Ishikawa (cell line): ENCODE measurements around the gene ACBD6.

Experiments
- CEBPB ChIP-seq: IDR thresholded peaks from 2 replicates; pipeline ENCODE4 v1.6.1; 2012
- CREB1 ChIP-seq: IDR thresholded peaks from 2 replicates; pipeline ENCODE4 v1.6.1; 2012; ENCODE audit warnings: low read depth
- EGR1 ChIP-seq: IDR thresholded peaks from 2 replicates; pipeline ENCODE4 v1.6.1; 2012
- EP300 ChIP-seq: IDR thresholded peaks from 2 replicates; pipeline ENCODE4 v1.6.1; 2012; ENCODE audit warnings: borderline replicate concordance
- FOXM1 ChIP-seq: IDR thresholded peaks from 2 replicates; pipeline ENCODE4 v1.6.1; 2012; ENCODE audit warnings: low read depth, borderline replicate concordance
- NFIC ChIP-seq: IDR thresholded peaks from 2 replicates; pipeline ENCODE4 v1.6.1; 2012
- RAD21 ChIP-seq: IDR thresholded peaks from 2 replicates; pipeline ENCODE4 v1.6.1; 2012; ENCODE audit warnings: low read depth
- TAF1 ChIP-seq: IDR thresholded peaks from 2 replicates; pipeline ENCODE4 v1.6.1; 2012; ENCODE audit warnings: low read depth, mild to moderate bottlenecking
- TCF12 ChIP-seq: IDR thresholded peaks from 2 replicates; pipeline ENCODE4 v1.6.1; 2012; ENCODE audit warnings: low read depth
- TEAD4 ChIP-seq: IDR thresholded peaks from 2 replicates; pipeline ENCODE4 v1.6.1; 2012
- YY1 ChIP-seq: IDR thresholded peaks from 2 replicates; pipeline ENCODE4 v1.6.1; 2012; ENCODE audit warnings: low read depth
- ZBTB7A ChIP-seq: IDR thresholded peaks from 2 replicates; pipeline ENCODE4 v1.6.1; 2012; ENCODE audit warnings: low read depth
- TF ChIP-seq, protein P1 (sequence below): IDR thresholded peaks from 2 replicates; pipeline ENCODE4 v1.6.1; 2012
- TF ChIP-seq, protein P2 (sequence below): IDR thresholded peaks from 2 replicates; pipeline ENCODE4 v1.6.1; 2012; ENCODE audit warnings: low read depth, mild to moderate bottlenecking
- TF ChIP-seq, protein P3 (sequence below): IDR thresholded peaks from 2 replicates; pipeline ENCODE4 v1.6.1; 2012

Gene ACBD6

DNA sequence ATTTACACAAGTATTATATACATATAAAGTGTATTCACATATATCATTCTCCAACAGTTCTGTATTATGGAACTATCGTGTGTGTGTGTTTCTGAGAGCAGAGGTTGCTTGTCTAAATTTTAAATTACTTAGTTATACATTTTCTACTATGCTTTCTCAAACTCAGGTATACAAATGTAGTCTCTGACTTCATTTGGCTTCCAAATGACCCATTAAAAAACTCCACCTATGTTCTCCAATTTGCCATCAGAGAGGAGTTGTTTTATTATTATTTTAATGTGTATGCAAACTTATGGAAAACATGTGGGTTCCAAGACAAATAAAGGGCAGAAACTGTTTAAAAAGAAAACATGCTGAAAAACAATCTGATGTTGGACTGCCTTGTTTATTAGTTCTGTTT lies 131.8 kb downstream of the ACBD6 start:
- TF ChIP-seq, protein P1, sequence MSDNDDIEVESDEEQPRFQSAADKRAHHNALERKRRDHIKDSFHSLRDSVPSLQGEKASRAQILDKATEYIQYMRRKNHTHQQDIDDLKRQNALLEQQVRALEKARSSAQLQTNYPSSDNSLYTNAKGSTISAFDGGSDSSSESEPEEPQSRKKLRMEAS = no peak
- TF ChIP-seq TCF12 (no peak), ZBTB7A (no peak), CEBPB (no peak), TEAD4 (no peak), YY1 (no peak), EP300 (no peak), EGR1 (no peak), RAD21 (no peak), CREB1 (no peak), TAF1 (no peak), NFIC (no peak), FOXM1 (no peak)
- TF ChIP-seq, protein P2, sequence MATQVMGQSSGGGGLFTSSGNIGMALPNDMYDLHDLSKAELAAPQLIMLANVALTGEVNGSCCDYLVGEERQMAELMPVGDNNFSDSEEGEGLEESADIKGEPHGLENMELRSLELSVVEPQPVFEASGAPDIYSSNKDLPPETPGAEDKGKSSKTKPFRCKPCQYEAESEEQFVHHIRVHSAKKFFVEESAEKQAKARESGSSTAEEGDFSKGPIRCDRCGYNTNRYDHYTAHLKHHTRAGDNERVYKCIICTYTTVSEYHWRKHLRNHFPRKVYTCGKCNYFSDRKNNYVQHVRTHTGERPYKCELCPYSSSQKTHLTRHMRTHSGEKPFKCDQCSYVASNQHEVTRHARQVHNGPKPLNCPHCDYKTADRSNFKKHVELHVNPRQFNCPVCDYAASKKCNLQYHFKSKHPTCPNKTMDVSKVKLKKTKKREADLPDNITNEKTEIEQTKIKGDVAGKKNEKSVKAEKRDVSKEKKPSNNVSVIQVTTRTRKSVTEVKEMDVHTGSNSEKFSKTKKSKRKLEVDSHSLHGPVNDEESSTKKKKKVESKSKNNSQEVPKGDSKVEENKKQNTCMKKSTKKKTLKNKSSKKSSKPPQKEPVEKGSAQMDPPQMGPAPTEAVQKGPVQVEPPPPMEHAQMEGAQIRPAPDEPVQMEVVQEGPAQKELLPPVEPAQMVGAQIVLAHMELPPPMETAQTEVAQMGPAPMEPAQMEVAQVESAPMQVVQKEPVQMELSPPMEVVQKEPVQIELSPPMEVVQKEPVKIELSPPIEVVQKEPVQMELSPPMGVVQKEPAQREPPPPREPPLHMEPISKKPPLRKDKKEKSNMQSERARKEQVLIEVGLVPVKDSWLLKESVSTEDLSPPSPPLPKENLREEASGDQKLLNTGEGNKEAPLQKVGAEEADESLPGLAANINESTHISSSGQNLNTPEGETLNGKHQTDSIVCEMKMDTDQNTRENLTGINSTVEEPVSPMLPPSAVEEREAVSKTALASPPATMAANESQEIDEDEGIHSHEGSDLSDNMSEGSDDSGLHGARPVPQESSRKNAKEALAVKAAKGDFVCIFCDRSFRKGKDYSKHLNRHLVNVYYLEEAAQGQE = no peak

DNA sequence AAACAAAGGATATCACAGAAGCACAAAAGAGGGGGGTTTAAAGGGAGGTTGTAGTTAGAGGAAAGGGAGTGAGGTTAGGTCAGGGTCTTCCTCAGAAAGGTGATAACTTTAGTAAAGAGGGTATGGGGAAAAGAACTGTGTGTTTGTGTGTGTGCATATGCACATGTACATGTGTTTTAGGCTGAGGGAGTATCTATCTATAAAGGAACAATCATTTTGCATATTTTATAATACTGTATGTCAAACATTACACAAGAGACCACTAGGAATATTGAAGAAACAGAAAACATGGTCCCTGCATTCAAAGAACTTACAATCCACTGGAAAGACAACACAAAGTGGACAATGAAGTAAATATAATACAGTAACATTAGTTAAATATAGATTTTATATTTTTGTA lies 132.2 kb downstream of the ACBD6 start:
- TF ChIP-seq FOXM1 = no peak
- no peak for TF ChIP-seq TCF12
- TF ChIP-seq, protein P2 = no peak
- no peak for TF ChIP-seq RAD21
- TF ChIP-seq TEAD4 = no peak
- TF ChIP-seq CREB1 = no peak
- TF ChIP-seq, protein P3, sequence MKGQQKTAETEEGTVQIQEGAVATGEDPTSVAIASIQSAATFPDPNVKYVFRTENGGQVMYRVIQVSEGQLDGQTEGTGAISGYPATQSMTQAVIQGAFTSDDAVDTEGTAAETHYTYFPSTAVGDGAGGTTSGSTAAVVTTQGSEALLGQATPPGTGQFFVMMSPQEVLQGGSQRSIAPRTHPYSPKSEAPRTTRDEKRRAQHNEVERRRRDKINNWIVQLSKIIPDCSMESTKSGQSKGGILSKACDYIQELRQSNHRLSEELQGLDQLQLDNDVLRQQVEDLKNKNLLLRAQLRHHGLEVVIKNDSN = no peak
- no peak for TF ChIP-seq NFIC
- no peak for TF ChIP-seq YY1
- no peak for TF ChIP-seq TAF1
- TF ChIP-seq EP300 = no peak
- no peak for TF ChIP-seq CEBPB
- TF ChIP-seq EGR1 = no peak
- TF ChIP-seq, protein P1 = no peak
- TF ChIP-seq ZBTB7A = no peak

DNA sequence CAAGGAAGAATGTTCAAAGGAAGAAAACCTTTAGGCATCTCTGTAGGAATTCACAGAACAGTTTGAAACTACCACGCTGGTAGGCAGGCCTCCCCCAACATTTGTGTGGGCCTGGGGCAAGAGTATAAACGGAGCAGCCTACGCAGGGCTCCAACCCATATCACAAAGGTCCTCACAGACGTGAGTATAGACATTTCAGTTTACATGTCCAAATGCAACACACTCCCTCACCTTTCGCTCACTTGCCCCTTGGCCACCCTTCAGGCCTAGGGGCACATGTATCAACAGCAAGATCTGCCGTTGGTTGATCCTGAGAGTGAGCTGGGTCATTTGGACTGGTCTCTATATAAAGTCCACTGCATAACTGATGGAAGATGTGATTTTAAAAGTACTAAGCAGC lies 133.3 kb downstream of the ACBD6 start:
- TF ChIP-seq TAF1 (no peak), CEBPB (no peak), TCF12 (no peak), NFIC (no peak), EP300 (no peak), ZBTB7A (no peak), EGR1 (no peak), RAD21 (no peak), CREB1 (no peak)
- TF ChIP-seq, protein P2 = no peak
- TF ChIP-seq, protein P1 = no peak

DNA sequence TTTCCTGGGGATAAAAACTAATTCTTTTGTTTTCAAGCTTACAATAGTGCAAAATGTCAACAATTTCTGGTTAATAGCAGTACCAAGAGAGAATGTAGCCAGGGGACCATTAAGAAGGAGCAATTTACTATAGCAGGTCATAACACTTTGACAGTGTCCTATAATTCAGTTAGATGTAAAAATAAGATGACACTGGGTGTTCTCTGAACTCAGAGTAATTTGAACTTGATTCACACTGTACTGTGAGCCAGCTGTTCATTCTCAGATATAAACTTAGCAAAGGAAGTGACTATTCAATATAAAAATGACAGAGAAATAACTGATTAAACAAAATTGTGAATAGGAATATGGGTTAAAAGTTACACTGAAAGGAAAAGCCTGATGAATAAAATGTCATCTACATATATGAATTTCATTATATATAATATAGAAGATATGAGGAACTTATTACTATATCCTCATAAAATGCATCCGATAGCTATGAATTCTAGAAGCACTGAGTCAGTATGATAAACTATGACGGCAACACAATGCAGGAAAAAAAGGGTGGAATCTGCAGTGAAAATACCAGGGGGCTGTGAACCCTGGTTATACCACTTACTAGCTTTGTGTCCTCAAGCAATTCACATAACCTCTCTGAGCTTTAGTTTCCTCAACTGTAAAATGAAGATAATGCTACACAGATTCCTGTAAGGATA lies 135.9 kb downstream of the ACBD6 start:
- no peak for TF ChIP-seq RAD21
- TF ChIP-seq TCF12 = no peak
- TF ChIP-seq, protein P2 = no peak
- no peak for TF ChIP-seq TAF1
- no peak for TF ChIP-seq FOXM1
- TF ChIP-seq EGR1 = no peak
- TF ChIP-seq ZBTB7A = no peak
- TF ChIP-seq, protein P1 = no peak
- TF ChIP-seq NFIC = no peak
- no peak for TF ChIP-seq YY1
- TF ChIP-seq, protein P3 = no peak
- TF ChIP-seq EP300 = no peak
- no peak for TF ChIP-seq TEAD4
- no peak for TF ChIP-seq CREB1
